Vagina (tissue), 2 donors: ENCODE results near the gene P2RY2.

Source experiments
- POLR2AphosphoS5 ChIP-seq, 2 donors: sonication (generic); formaldehyde crosslinking; IDR thresholded peaks; one replicate each; pipeline ENCODE4 v1.9.0; 2017; ENCODE audit warnings: antibody characterized with exemption in 2 of 2, mild to moderate bottlenecking in 2 of 2, low read depth in 1 of 2; ENCODE audit not compliant: insufficient read depth in 1 of 2
- TF ChIP-seq, protein P1 (sequence below), 3 experiments: fragments of 450-650 bp in 2 of 3; fragments of 200-600 bp in 1 of 3; sonication (generic) in 1 of 3; IDR thresholded peaks; one replicate each; pipeline ENCODE4 v1.5.1; 2017 to 2019; ENCODE audit warnings: antibody characterized with exemption in 3 of 3, mild to moderate bottlenecking in 2 of 3, moderate library complexity in 2 of 3

GRCh38 chr11:73223998-73224730 lies 6.1 kb downstream of the P2RY2 start:
- TF ChIP-seq, protein P1, sequence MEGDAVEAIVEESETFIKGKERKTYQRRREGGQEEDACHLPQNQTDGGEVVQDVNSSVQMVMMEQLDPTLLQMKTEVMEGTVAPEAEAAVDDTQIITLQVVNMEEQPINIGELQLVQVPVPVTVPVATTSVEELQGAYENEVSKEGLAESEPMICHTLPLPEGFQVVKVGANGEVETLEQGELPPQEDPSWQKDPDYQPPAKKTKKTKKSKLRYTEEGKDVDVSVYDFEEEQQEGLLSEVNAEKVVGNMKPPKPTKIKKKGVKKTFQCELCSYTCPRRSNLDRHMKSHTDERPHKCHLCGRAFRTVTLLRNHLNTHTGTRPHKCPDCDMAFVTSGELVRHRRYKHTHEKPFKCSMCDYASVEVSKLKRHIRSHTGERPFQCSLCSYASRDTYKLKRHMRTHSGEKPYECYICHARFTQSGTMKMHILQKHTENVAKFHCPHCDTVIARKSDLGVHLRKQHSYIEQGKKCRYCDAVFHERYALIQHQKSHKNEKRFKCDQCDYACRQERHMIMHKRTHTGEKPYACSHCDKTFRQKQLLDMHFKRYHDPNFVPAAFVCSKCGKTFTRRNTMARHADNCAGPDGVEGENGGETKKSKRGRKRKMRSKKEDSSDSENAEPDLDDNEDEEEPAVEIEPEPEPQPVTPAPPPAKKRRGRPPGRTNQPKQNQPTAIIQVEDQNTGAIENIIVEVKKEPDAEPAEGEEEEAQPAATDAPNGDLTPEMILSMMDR (IDR thresholded peaks at IDR 0.05), result no peak
- no peak for TF ChIP-seq POLR2AphosphoS5 (IDR thresholded peaks at IDR 0.05; ENCODE audit: insufficient read depth in 1 of 2, low read depth in 1 of 2)
